Globus pallidus (tissue), 1 donor: ENCODE results near the gene CDC42BPA.
"Not testable (repeated sequence)": the region's sequence is repeated elsewhere in the genome, so short reads cannot be mapped to it uniquely, and the experiment has no call there.

Experiments
- DNase-seq: peaks from one replicate; pipeline ENCODE4 v3.0.0-alpha.2; 2015; ENCODE audit warnings: low spot score

CDC42BPA gene

GRCh38 chr1:226964611-226965486 is 353.4 kb downstream of the CDC42BPA start:
- no peak for DNase-seq

GRCh38 chr1:226964068-226964425 is 354.2 kb downstream of the CDC42BPA start:
- DNase-seq, result no peak

- no peak for DNase-seq
Observed at GRCh38 chr1:226962421-226963391, 355.6 kb downstream of the CDC42BPA start.

GRCh38 chr1:226960944-226961765 is 357.1 kb downstream of the CDC42BPA start:
- no peak for DNase-seq

- no peak for DNase-seq
Observed at GRCh38 chr1:226960256-226960655, 358.0 kb downstream of the CDC42BPA start.

GRCh38 chr1:226958300-226958699 is 360.0 kb downstream of the CDC42BPA start:
- no peak for DNase-seq

- DNase-seq, result no peak
Observed at GRCh38 chr1:226957714-226958113, 360.6 kb downstream of the CDC42BPA start.

GRCh38 chr1:226956942-226957713 is 361.2 kb downstream of the CDC42BPA start:
- DNase-seq, result no peak

GRCh38 chr1:226955857-226956256 is 362.4 kb downstream of the CDC42BPA start:
- not testable (repeated sequence) for DNase-seq

- no peak for DNase-seq
Observed at GRCh38 chr1:226954777-226955176, 363.5 kb downstream of the CDC42BPA start.

GRCh38 chr1:226954337-226954736 is 364.0 kb downstream of the CDC42BPA start:
- no peak for DNase-seq

GRCh38 chr1:226953175-226953800 is 365.0 kb downstream of the CDC42BPA start:
- DNase-seq, result no peak

- DNase-seq, result no peak
Observed at GRCh38 chr1:226952118-226952441, 366.2 kb downstream of the CDC42BPA start.

- no peak for DNase-seq
Observed at GRCh38 chr1:226951286-226952117, 366.8 kb downstream of the CDC42BPA start.

GRCh38 chr1:226950871-226951270 is 367.4 kb downstream of the CDC42BPA start:
- DNase-seq, result no peak

GRCh38 chr1:226950316-226950715 is 368.0 kb downstream of the CDC42BPA start:
- no peak for DNase-seq

GRCh38 chr1:226949401-226949800 is 368.9 kb downstream of the CDC42BPA start:
- no peak for DNase-seq

- DNase-seq, result no peak
Observed at GRCh38 chr1:226948996-226949395, 369.3 kb downstream of the CDC42BPA start.

GRCh38 chr1:226948480-226948879 is 369.8 kb downstream of the CDC42BPA start:
- DNase-seq, result no peak

- no peak for DNase-seq
Observed at GRCh38 chr1:226948051-226948450, 370.2 kb downstream of the CDC42BPA start.
